NCI-H1092 treated with DMSO at 0.1 percent for 48 hours (cell line): ENCODE data around the gene OR2T34.
"Not testable (repeated sequence)": the region's sequence is repeated elsewhere in the genome, so short reads cannot be mapped to it uniquely, and the experiment has no call there.

ENCODE experiments used
- DNase-seq: peaks from one replicate; lab custom pipeline; 2025; lab: John Stamatoyannopoulos, UW

OR2T34 gene

DNA sequence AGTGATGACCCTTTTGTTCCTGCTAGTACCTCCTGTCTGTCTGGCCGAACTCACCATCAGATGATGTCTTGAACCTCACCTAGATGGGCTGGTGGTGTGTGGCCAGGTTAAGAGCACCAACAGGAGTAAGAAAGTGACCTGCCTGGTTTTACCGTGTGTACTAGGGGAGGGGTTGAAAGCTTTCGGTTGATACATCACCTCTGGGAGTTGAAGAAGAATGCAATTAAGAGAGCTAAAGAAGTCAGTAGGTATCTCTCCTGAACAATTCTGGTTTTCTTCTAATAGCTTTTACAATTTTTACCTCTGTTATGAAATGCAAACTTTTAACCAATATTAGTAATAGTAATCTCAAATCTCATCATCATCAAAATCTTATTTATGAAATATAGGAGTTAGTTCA lies 11.9 kb downstream of the OR2T34 start, which contains the start of gene OR2T29:
TSS of gene OR2T29 (minus strand) at position 101 of the 400 bp plus-strand sequence. CDS start 3,281 bp downstream, outside the sequence.
- DNase-seq: not testable (repeated sequence)

DNA sequence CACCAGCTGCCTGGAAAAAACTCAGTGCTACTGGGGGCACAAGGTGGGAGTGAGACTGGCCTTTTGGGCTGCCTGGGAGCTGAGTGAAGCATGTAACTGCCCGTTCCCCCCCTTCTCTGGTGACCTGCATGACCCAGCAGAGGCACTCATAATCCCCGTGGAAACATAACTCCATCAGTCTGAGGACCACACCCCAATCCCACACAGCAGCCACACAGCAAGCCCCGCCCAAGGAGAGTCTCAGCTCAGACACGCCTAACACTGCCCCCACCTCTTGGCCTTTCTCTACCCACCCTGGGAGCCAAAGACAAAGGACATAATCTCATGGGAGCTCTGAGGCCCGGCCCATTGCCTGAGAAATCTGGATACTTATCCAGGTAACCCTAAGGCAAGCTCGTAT lies 23.5 kb downstream of the OR2T34 start:
- DNase-seq: not testable (repeated sequence)

DNA sequence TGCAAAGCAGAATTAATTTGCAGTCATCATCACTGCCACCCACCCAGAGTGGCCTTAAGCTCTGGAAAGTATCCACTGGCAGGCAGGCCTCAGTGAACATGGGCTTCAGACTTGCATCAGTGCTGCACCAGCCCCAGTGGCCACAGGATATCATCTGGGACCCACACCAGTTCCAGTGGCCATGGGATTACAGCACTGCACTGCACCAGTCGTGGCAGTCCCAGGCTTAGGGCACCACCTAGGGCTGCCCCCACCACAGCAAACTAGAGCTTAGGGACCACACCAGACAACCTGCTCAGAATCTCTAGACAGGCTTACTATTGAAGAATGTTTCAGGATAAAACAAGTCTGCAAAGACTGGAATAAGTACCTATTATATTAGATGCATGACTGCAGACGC lies 27.2 kb downstream of the OR2T34 start:
- DNase-seq: not testable (repeated sequence)

- not testable (repeated sequence) for DNase-seq
Observed at GRCh38 chr1:248537449-248537848, 37.1 kb downstream of the OR2T34 start.
